ENCODE data around the gene IL13RA2. TPM values are rescaled to one million over a fixed set of nuclear protein-coding genes. Genes with fewer than 3 reads are reported as not detected.

IL13RA2 gene
- total RNA-seq, 2 donors from 2014 or later, result not detected

DNA sequence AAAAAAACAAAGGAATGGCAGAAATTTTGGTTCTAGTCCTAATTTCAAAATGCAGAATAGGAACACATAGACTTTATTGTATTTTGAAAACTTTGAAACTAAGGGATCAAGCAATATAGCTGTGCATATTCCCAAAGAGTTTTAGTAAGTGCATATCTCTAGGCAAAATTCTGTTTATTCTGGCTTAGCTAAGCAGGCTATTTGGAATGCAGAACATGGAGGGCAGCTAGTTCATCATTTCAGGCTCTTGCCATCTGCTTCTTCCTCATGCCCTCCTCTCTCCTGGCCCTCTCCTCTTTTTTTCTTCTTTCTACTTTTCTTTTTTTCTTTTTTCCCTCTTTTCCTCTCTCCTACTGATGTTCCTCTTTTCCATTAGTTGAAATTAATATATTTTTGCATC is 12.0 kb upstream of the IL13RA2 start:
- DNase-seq, result no peak
- H3K9me3 Mint-ChIP-seq, result peaks cover 0 to 5% of the 10 kb centered on the region in 2 donors
- no peak overlapping the region for H3K27ac Mint-ChIP-seq
- H3K36me3 Mint-ChIP-seq (ENCODE audit: insufficient read depth in 2 of 2), result no peaks in the 10 kb centered on the region
- no peak for ATAC-seq (replicated peaks in 1 of 2)
- no peak overlapping the region for H3K4me3 Mint-ChIP-seq
- no peaks in the 10 kb centered on the region for H3K4me1 Mint-ChIP-seq (ENCODE audit: low read depth)
- peaks cover 12% of the 10 kb centered on the region for H3K27me3 Mint-ChIP-seq (ENCODE audit: low read depth)

DNA sequence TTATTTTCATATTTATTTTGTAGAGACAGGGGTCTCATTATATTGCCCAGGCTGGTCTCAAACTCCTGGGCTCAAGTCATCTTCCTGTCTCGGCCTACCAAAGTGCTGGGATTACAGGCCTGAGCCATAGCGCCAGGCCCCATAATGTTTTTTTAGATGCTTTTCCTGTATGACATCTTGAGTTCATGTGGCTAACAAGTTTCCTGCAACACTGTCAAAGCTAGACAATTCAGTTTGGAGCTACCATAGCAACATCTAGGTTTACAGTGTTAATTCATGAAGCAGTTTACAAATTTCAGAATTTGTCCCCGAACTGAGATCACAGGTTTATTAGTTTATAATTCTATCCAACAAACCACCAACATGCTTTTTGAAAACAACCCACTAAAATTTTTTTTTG is 6.4 kb upstream of the IL13RA2 start:
- DNase-seq, result no peak
- Mint-ChIP-seq H3K27me3 (ENCODE audit: low read depth) (peaks cover 17% of the 10 kb centered on the region), H3K36me3 (ENCODE audit: insufficient read depth in 2 of 2) (no peaks in the 10 kb centered on the region), H3K4me1 (ENCODE audit: low read depth) (no peaks in the 10 kb centered on the region), H3K4me3 (no peak overlapping the region), H3K9me3 (peaks cover 0 to 3% of the 10 kb centered on the region in 2 donors), H3K27ac (no peak overlapping the region)
- no peak for ATAC-seq (replicated peaks in 1 of 2)

DNA sequence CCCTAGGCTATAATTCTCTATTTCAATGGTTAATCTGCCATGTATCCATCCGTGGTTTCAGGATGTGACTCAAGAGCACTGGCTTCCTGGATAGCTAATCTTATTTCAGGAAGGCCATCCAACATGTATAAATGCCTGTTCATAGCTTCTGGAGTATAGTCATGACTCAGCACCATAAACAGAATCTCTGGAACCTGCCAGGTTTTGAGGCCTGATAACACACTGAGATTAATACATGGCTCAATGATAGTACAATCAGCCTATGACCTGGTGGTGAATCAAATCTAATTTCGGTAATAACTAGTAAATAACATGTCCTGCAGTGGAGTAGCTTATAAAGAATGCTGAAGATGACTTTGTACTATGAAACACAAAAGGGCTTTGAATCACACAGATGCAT is 5.7 kb upstream of the IL13RA2 start:
- H3K27ac Mint-ChIP-seq, result no peak overlapping the region
- H3K36me3 Mint-ChIP-seq (ENCODE audit: insufficient read depth in 2 of 2), result no peaks in the 10 kb centered on the region
- peaks cover 23% of the 10 kb centered on the region for H3K27me3 Mint-ChIP-seq (ENCODE audit: low read depth)
- DNase-seq, result no peak
- ATAC-seq (replicated peaks in 1 of 2), result no peak
- H3K9me3 Mint-ChIP-seq, result peaks cover 0 to 3% of the 10 kb centered on the region in 2 donors
- H3K4me1 Mint-ChIP-seq (ENCODE audit: low read depth), result no peaks in the 10 kb centered on the region
- no peak overlapping the region for H3K4me3 Mint-ChIP-seq

DNA sequence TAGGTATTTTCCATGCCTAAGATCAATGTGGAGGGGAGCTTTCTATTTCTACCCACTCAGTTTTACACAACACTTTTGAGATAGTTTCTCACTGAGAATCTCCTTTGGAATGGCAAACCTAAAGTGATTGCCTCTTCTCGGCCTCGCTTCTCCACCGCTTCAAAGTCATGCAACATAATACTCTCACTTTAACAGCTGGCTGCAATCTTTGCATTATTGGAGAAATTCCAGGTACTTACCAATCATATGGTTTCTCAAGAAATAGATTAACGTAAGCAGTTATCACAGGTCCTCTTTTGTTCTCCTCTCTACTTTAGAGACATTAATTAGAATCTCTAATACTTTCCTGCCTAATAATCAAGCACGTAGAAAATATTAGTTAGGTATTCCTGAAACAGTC is 3.7 kb upstream of the IL13RA2 start:
- ATAC-seq (replicated peaks in 1 of 2), result no peak
- Mint-ChIP-seq H3K27ac (no peak overlapping the region), H3K36me3 (ENCODE audit: insufficient read depth in 2 of 2) (no peaks in the 10 kb centered on the region), H3K27me3 (ENCODE audit: low read depth) (peaks cover 18% of the 10 kb centered on the region), H3K9me3 (peaks cover 0 to 3% of the 10 kb centered on the region in 2 donors), H3K4me3 (no peak overlapping the region), H3K4me1 (ENCODE audit: low read depth) (no peaks in the 10 kb centered on the region)
- no peak for DNase-seq

DNA sequence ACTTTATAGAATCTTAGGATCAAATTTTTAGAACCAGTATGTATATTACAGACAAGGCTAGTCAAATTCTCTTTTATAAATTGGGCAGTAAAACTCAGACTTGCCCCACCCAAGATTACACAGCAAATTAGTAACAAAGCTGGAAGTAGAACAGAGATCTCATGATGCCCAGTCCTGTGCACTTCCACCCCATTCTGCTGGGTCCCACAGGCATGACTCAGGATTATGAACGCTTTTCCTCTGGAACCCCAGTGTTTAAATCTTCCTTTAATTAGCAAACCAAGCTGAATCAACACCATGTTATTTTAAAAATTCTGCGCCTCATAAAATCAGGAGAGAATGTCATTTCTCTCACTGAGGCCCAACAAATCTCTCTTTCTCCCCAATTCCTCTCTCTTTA is 1.5 kb upstream of the IL13RA2 start:
- ATAC-seq (replicated peaks in 1 of 2) (no peak), DNase-seq (no peak)
- Mint-ChIP-seq H3K36me3 (ENCODE audit: insufficient read depth in 2 of 2) (no peaks in the 10 kb centered on the region), H3K27me3 (ENCODE audit: low read depth) (peaks cover 18% of the 10 kb centered on the region), H3K4me1 (ENCODE audit: low read depth) (no peaks in the 10 kb centered on the region), H3K9me3 (no peaks in the 10 kb centered on the region), H3K4me3 (no peak overlapping the region), H3K27ac (no peak overlapping the region)

DNA sequence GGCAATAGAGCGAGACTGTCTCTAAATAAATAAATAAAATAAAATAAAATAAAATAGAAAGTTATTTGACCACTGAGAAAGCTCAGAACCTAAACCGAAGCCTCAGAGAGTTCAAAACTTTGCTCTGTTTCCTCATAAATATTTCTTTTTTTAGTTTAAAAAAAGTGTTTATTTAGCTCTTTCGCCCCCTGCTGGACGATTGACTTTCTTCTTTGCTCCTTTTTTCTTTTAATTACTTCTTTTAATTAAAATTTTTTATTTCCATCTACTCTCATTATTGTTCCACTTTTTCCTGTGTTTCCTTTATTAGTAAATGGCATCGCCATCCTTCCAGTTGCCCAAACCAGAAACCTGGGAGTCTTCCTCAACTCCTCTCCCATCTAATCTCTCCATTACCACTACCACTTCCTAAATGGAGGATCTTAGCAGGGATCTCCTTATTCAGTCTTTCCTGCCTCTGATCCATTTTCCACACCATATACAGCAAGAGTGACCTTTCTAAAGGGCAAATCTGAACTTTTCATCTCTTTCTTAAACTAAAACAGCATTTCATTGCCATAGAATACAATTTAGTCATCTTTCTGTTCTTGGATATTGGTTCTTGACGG is 728 bp upstream of the IL13RA2 start:
- H3K9me3 Mint-ChIP-seq, result no peaks in the 10 kb centered on the region
- no peak overlapping the region for H3K4me3 Mint-ChIP-seq
- ATAC-seq (replicated peaks in 1 of 2) (no peak), DNase-seq (peak in 1 of 2 donors; percentile 6)
- H3K36me3 Mint-ChIP-seq (ENCODE audit: insufficient read depth in 2 of 2), result no peaks in the 10 kb centered on the region
- peaks cover 18% of the 10 kb centered on the region for H3K27me3 Mint-ChIP-seq (ENCODE audit: low read depth)
- no peaks in the 10 kb centered on the region for H3K4me1 Mint-ChIP-seq (ENCODE audit: low read depth)
- H3K27ac Mint-ChIP-seq, result no peak overlapping the region

DNA sequence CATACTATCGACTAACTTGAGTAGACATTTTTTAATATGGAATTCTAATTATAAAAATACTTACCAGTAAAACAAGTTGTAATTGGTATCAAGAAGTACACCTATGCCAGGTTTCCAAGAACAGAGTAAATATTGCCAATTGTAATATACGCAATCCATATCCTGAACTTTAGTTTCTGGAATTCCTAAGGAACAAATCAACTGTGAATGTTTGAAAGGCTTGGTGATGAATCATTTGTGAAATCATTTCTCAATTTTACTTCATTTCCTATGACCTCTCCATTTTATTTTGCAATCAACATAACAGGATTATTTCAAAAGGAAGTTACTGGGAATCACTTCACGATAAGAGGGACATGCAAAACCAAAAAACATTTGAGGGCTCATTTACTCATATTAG is 3.7 kb downstream of the IL13RA2 start:
- no peaks in the 10 kb centered on the region for H3K36me3 Mint-ChIP-seq (ENCODE audit: insufficient read depth in 2 of 2)
- DNase-seq (no peak), ATAC-seq (replicated peaks in 1 of 2) (no peak)
- H3K4me3 Mint-ChIP-seq, result no peak overlapping the region
- H3K9me3 Mint-ChIP-seq, result no peaks in the 10 kb centered on the region
- no peak overlapping the region for H3K27ac Mint-ChIP-seq
- H3K4me1 Mint-ChIP-seq (ENCODE audit: low read depth), result no peaks in the 10 kb centered on the region
- peaks cover 16% of the 10 kb centered on the region for H3K27me3 Mint-ChIP-seq (ENCODE audit: low read depth)

DNA sequence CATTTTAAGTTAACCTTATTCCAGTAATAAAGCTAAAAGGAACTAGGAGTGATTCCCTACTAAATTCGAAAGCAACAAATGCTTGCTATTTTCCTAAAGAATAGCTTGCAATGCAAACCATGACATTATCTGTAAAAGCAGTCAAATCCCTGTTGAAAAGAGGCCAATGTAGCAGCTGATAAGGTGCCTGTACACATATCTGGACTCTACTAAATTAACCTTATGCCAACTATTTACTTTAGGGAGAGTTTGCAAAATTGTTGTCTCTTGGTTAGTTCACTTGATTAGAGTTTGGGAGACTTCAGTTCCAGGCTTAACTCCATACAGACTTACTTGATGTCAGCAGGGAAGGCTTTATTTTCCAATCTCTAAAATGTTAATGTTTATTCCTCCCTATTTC is 6.0 kb downstream of the IL13RA2 start:
- H3K27me3 Mint-ChIP-seq (ENCODE audit: low read depth), result peaks cover 9% of the 10 kb centered on the region
- H3K9me3 Mint-ChIP-seq, result no peaks in the 10 kb centered on the region
- DNase-seq, result no peak
- no peaks in the 10 kb centered on the region for H3K4me1 Mint-ChIP-seq (ENCODE audit: low read depth)
- no peak for ATAC-seq (replicated peaks in 1 of 2)
- H3K27ac Mint-ChIP-seq, result no peak overlapping the region
- no peaks in the 10 kb centered on the region for H3K36me3 Mint-ChIP-seq (ENCODE audit: insufficient read depth in 2 of 2)
- no peak overlapping the region for H3K4me3 Mint-ChIP-seq

DNA sequence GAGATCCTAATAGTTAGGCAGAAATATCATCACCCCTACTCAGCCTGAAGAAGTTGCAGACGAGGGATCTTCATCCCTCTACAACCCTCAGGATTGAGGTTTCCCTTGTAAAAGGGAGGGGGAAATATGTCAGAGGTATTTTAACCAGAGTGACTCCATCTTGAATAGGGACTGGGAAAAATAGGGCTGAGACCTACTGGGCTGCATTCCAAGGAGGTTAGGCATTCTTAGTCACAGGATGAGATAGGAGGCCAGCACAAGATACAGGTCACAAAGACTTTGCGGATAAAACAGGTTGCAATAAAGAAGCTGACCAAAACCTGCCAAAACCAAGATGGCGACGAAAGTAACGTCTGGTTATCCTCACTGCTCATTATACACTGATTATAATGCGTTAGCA is 17.5 kb downstream of the IL13RA2 start:
- no peak for ATAC-seq (replicated peaks in 1 of 2)
- DNase-seq, result no peak
- peaks cover 4% of the 10 kb centered on the region for H3K27me3 Mint-ChIP-seq (ENCODE audit: low read depth)
- no peaks in the 10 kb centered on the region for H3K36me3 Mint-ChIP-seq (ENCODE audit: insufficient read depth in 2 of 2)
- no peaks in the 10 kb centered on the region for H3K4me1 Mint-ChIP-seq (ENCODE audit: low read depth)
- no peak overlapping the region for H3K27ac Mint-ChIP-seq
- H3K4me3 Mint-ChIP-seq, result no peak overlapping the region
- H3K9me3 Mint-ChIP-seq, result peaks cover 0 to 6% of the 10 kb centered on the region in 2 donors

DNA sequence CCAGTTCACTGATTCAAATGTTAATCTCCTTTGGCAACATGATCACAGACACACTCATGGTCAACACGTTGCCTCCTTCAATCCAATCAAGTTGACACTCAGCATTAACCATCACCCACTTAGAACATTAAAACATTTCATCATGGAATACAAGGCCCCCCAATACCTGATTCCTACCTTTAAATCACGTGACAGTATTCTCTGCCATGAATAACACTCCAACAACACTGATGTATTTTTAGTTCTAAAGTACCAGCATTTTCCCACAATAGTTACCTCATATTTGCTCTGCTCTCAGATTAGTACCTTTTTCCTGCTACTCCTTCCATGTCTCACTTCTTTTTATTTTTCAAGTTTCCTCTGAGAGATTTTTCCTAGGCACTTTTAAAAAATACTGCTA is 19.6 kb downstream of the IL13RA2 start:
- H3K4me3 Mint-ChIP-seq, result no peak overlapping the region
- DNase-seq (no peak), ATAC-seq (replicated peaks in 1 of 2) (no peak)
- no peak overlapping the region for H3K27ac Mint-ChIP-seq
- H3K9me3 Mint-ChIP-seq, result peaks cover 0 to 2% of the 10 kb centered on the region in 2 donors
- H3K27me3 Mint-ChIP-seq (ENCODE audit: low read depth), result peaks cover 12% of the 10 kb centered on the region
- no peaks in the 10 kb centered on the region for H3K4me1 Mint-ChIP-seq (ENCODE audit: low read depth)
- H3K36me3 Mint-ChIP-seq (ENCODE audit: insufficient read depth in 2 of 2), result no peaks in the 10 kb centered on the region

DNA sequence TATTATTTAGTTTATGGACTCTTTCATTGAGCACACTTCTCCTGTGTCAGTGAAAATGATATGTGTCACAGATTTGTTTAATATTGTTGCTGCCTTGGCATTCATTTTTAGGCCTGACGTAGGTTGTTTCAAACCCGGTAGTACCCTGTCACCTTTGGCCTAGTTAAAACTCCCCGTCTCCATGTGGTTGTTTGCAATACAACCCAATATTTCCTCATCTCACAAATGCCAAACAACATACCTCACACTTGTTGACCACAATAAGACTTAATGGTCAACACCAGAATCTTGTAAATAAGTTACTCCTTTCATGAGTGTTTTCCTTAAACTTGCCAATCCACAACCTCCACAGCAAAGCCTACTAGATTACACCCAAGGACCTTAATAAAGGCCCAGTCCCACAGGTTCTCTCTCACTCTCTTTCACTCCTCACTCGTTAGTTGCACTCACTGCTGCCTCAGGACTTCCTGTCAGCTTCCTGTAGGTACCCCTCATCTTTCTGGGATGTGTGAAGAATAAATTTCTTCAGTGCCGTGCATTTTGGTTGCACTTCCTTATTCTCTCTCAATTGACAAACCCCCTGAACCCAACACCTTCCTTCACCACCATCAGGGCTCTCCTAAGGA is 31.3 kb downstream of the IL13RA2 start:
- Mint-ChIP-seq H3K4me1 (ENCODE audit: low read depth) (no peaks in the 10 kb centered on the region), H3K36me3 (ENCODE audit: insufficient read depth in 2 of 2) (no peaks in the 10 kb centered on the region), H3K27me3 (ENCODE audit: low read depth) (peaks cover 24% of the 10 kb centered on the region), H3K9me3 (peaks cover 0 to 2% of the 10 kb centered on the region in 2 donors), H3K27ac (no peak overlapping the region), H3K4me3 (no peak overlapping the region)
- DNase-seq, result no peak
- ATAC-seq (replicated peaks in 1 of 2), result no peak

DNA sequence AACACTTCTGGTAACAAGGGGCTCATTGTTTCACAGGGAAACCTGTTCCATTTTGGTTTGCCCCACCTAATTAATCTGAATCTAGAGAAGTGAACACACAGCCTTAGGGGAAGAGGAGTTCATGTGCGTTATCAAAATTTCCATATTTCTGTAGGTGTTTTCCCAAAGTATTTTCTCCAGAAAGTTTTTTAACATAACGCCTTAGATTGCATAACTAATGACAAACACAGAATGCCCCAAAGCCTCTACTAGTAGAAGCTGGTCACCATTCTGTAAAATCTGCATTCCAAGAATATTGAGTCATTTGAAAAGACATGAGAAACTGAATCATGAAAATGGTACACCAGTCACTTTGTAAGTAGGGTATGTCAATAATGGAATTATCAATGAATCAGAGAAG is 41.1 kb downstream of the IL13RA2 start:
- DNase-seq (no peak), ATAC-seq (replicated peaks in 1 of 2) (no peak)
- Mint-ChIP-seq H3K4me3 (no peak overlapping the region), H3K27ac (no peak overlapping the region), H3K36me3 (ENCODE audit: insufficient read depth in 2 of 2) (no peaks in the 10 kb centered on the region), H3K27me3 (ENCODE audit: low read depth) (peaks cover 11% of the 10 kb centered on the region), H3K9me3 (no peaks in the 10 kb centered on the region), H3K4me1 (ENCODE audit: low read depth) (no peaks in the 10 kb centered on the region)

DNA sequence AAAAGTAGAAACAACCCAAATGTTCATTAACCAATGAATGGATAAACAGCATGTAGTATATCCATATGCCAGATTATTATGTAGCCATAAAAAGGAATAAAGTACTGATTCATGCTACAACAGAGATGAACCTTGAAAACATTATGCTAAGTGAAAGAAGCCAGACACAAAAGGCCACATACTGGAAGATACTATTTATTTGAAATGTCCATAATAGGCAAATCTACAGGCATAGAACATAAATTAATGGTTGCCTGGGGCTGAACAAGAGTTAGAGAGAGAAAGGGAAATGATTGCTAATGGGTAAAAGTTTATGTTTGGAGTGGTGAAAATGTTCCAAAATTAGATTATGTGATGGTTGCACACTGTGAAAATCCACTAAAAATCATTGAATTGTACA is 44.4 kb downstream of the IL13RA2 start:
- H3K27me3 Mint-ChIP-seq (ENCODE audit: low read depth), result peaks cover 33% of the 10 kb centered on the region

DNA sequence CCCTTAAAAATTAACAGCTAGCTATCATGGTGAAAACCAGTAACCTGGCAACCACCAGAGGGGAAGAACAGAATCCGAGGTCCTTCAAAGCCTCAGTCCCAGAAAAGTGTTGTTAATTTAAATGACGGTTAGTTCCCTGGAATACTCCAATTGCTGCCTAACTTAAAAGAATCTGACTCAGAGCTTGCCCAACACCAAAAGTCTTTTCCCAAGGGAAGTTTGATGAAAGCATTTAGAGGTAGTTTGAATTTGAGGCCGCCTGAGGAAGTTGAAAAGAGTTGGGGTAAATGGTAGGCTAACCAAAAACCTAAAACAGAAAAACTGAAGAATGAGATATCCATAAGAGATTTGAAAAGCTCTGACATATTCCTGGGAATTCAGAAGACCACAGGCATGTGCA is 46.6 kb downstream of the IL13RA2 start:
- peaks cover 0 to 2% of the 10 kb centered on the region in 2 donors for H3K9me3 Mint-ChIP-seq
- peaks cover 42% of the 10 kb centered on the region for H3K27me3 Mint-ChIP-seq (ENCODE audit: low read depth)
- no peaks in the 10 kb centered on the region for H3K4me1 Mint-ChIP-seq (ENCODE audit: low read depth)
- H3K36me3 Mint-ChIP-seq (ENCODE audit: insufficient read depth in 2 of 2), result no peaks in the 10 kb centered on the region
- DNase-seq, result no peak
- no peak overlapping the region for H3K4me3 Mint-ChIP-seq
- no peak overlapping the region for H3K27ac Mint-ChIP-seq
- no peak for ATAC-seq (replicated peaks in 1 of 2)

More for the DNA sequence above, 44.4 kb downstream of the IL13RA2 start:
- no peaks in the 10 kb centered on the region for H3K9me3 Mint-ChIP-seq
- H3K4me3 Mint-ChIP-seq, result no peak overlapping the region
- H3K4me1 Mint-ChIP-seq (ENCODE audit: low read depth), result no peaks in the 10 kb centered on the region
- no peak for ATAC-seq (replicated peaks in 1 of 2)
- H3K27ac Mint-ChIP-seq, result no peak overlapping the region
- no peak for DNase-seq
- H3K36me3 Mint-ChIP-seq (ENCODE audit: insufficient read depth in 2 of 2), result no peaks in the 10 kb centered on the region
